ENCODE results near the gene PRAC1. TPM values are rescaled to one million over a fixed set of nuclear protein-coding genes. Genes with fewer than 3 reads are reported as not detected.
A peak's percentile ranks its signal among the peaks of the same experiment; 100 is the strongest.

PRAC1 gene
- total RNA-seq, 4 donors from 2014 or later = not detected

DNA sequence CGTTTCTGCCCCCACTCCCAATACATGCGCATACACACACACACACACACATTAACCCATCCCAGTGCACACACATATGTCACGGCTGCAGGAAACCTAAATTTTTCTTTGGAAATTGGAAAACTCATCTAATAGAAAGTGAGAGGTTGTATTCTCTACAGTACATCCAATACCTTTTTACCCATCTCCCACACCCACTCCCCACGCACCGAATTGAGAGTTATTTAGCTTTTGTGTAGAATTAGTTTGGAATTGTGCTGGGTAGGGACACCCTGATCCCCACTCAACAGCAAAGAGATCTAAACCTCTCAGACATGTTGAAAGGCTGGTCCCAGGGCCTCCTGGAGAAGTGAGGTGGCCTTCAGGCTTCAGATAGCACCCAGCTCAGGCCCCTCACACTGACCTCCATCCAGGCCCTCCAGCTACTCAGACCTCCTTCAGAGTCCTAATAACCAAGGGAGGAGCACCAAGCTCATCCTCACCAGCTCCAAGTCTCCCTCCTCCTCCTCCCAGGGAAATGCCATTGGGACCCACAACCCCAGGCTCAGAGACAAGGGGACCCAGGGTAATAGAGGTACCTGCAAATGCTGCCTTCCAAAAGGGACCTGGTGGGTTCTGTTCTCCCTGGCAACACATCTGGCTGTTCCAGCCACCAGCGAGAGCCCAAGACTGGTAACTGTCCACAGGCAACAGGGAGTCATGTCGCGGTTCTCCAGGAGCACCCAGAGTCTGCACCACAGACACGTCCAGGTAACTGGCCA, 5.3 kb upstream of the PRAC1 start:
- Histone ChIP-seq H3K4me3 (no peak overlapping the region), H3K36me3 (no peaks in the 10 kb centered on the region), H3K27ac (no peak overlapping the region), H3K4me1 (peaks cover 40% of the 10 kb centered on the region), H3K9me3 (no peaks in the 10 kb centered on the region), H3K27me3 (peaks cover 100% of the 10 kb centered on the region)
- WGBS = 35% methylated on average over 9 of the region's 9 CpGs
- TF ChIP-seq POLR2A (IDR thresholded peaks at IDR 0.05) = no peak
- TF ChIP-seq, protein P1, sequence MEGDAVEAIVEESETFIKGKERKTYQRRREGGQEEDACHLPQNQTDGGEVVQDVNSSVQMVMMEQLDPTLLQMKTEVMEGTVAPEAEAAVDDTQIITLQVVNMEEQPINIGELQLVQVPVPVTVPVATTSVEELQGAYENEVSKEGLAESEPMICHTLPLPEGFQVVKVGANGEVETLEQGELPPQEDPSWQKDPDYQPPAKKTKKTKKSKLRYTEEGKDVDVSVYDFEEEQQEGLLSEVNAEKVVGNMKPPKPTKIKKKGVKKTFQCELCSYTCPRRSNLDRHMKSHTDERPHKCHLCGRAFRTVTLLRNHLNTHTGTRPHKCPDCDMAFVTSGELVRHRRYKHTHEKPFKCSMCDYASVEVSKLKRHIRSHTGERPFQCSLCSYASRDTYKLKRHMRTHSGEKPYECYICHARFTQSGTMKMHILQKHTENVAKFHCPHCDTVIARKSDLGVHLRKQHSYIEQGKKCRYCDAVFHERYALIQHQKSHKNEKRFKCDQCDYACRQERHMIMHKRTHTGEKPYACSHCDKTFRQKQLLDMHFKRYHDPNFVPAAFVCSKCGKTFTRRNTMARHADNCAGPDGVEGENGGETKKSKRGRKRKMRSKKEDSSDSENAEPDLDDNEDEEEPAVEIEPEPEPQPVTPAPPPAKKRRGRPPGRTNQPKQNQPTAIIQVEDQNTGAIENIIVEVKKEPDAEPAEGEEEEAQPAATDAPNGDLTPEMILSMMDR (IDR thresholded peaks at IDR 0.05) = no peak
- TF ChIP-seq EP300 (IDR thresholded peaks at IDR 0.05) = no peak
- TF ChIP-seq POLR2AphosphoS5 (IDR thresholded peaks at IDR 0.05) = no peak
- DNase-seq (ENCODE audit: low spot score in 2 of 2) = peak in 1 of 2 donors; percentile 37

DNA sequence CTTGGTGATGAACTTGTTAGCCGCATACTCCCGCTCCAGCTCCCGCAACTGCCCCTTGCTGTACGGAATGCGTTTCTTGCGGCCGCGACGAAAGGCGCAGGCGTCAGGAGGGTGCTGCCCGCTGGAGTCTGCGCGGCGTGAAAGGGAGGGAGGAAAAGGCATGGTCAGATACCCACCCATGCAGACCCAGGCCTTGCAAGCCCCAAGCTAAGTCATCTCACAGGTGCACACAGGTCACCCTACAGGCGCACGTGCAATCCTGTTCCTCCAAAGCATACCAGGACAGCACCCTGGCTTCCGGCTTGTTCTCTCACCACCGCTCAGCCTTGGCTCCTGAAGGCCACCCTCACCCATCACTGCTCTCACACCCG, 4.6 kb upstream of the PRAC1 start:
- H3K36me3 ChIP-seq = no peaks in the 10 kb centered on the region
- TF ChIP-seq POLR2A (IDR thresholded peaks at IDR 0.05) (no peak), POLR2AphosphoS5 (IDR thresholded peaks at IDR 0.05) (no peak), EP300 (IDR thresholded peaks at IDR 0.05) (no peak)
- TF ChIP-seq, protein P1 (IDR thresholded peaks at IDR 0.05) = no peak
- no peak overlapping the region for H3K4me3 ChIP-seq
- no peaks in the 10 kb centered on the region for H3K9me3 ChIP-seq
- DNase-seq (ENCODE audit: low spot score in 2 of 2) = peak in 1 of 2 donors; percentile 46
- H3K27ac ChIP-seq = no peak overlapping the region
- peaks cover 40% of the 10 kb centered on the region for H3K4me1 ChIP-seq
- WGBS = 15% methylated on average over 16 of the region's 20 CpGs
- peaks cover 100% of the 10 kb centered on the region for H3K27me3 ChIP-seq

DNA sequence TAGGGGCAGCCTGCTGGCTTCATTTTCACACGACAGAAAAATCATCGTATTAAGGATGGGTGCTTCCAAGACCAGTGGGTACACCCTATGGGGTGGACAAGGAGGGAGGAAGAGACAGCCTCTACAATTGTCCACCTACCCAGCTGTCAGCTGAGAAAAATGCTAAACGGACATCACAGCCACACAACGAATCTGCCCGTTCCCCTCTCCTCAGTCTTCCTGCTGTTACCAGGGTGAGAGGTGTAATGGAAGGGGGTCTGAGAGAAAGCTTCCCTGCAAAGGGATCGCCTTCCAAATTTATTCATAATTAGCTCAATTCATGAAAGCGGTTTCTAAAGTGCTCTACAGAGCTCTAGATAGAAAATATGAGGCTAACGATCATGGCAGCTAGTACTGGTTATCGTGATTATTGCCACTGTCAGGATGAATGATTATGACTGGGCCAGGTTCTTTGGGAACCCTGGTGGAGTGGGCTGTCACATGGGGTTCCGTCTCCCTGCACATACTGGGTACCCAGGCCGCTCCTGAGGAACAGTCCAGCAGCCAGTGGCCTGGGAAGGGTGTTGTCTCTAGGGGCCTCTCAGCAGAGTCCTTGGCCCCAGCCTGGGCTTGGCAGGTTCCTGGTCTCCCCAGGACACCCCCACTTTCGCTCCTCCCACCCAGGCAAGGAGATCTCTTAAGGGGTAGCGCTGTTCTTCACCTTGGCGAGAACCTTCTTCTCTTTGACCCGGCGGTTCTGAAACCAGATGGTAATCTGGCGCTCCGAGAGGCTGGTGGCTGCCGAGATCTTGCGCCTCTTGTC, 4.0 kb upstream of the PRAC1 start:
- peak in 1 of 2 donors; percentile 39 for DNase-seq (ENCODE audit: low spot score in 2 of 2)
- no peak for TF ChIP-seq POLR2A (IDR thresholded peaks at IDR 0.05)
- TF ChIP-seq POLR2AphosphoS5 (IDR thresholded peaks at IDR 0.05) = no peak
- TF ChIP-seq EP300 (IDR thresholded peaks at IDR 0.05) = no peak
- TF ChIP-seq, protein P1 (IDR thresholded peaks at IDR 0.05) = no peak
- Histone ChIP-seq H3K36me3 (no peaks in the 10 kb centered on the region), H3K4me1 (peaks cover 40% of the 10 kb centered on the region), H3K4me3 (no peak overlapping the region), H3K27me3 (peaks cover 100% of the 10 kb centered on the region), H3K9me3 (no peaks in the 10 kb centered on the region), H3K27ac (no peak overlapping the region)
- 23% methylated on average over 16 of the region's 20 CpGs for WGBS

DNA sequence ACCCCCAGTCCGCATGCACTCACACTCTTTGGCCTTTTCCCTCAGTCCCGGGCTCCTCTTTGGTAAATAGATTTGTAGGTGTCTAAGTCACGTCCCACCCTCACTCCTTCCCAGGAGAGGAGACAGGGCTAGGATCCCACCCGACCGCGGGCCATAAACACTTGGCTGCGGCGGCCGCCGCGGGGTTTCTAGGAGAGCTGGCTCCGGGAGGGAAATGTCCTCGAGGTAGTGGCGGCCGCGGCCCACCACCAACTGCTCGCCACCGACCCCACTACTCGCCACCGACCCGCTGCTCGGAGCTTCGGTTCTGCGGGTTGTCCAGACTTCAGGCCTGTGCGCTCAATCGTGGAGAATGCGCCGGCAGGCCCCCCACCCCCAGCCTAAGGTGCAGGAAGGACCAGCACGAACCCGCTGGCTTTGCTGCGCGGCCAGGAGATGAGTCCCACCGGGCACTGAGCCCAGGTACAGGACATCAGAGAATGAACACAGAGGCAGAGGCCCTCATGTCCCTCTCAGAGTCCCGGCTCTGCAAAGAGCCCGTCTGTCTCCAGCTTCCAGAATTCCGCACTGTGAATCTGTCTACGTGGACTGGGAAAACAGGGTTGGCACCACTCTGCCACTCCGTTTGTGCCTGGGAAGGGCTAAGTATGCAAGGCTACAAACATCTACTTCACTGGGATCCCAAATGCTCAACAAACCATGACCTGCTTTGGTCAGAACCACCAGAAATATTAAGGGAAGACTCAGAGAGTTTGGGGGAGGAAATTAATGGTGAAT, 3.2 kb upstream of the PRAC1 start:
- no peak for TF ChIP-seq EP300 (IDR thresholded peaks at IDR 0.05)
- TF ChIP-seq, protein P1 (IDR thresholded peaks at IDR 0.05) = no peak
- TF ChIP-seq POLR2A (IDR thresholded peaks at IDR 0.05) = no peak
- no peak for TF ChIP-seq POLR2AphosphoS5 (IDR thresholded peaks at IDR 0.05)
- Histone ChIP-seq H3K27ac (no peak overlapping the region), H3K4me3 (no peak overlapping the region), H3K27me3 (peaks cover 100% of the 10 kb centered on the region), H3K4me1 (peaks cover 40% of the 10 kb centered on the region), H3K36me3 (no peaks in the 10 kb centered on the region), H3K9me3 (no peaks in the 10 kb centered on the region)
- peak in 1 of 2 donors; percentile 39 for DNase-seq (ENCODE audit: low spot score in 2 of 2)
- 9% methylated on average over 27 of the region's 38 CpGs for WGBS

Measured in suprapubic skin (tissue), 4 donors.